ENCODE data around the gene TOP2B.

Gene TOP2B

GRCh38 chr3:25586553-25586952 is 78.2 kb downstream of the TOP2B start:
- no peak for DNase-seq (ENCODE audit: low read depth)
- TF ChIP-seq CTCF (IDR thresholded peaks at IDR 0.05; ENCODE audit: control insufficient read depth, extremely low read depth, insufficient read depth) = no peak
- H3K4me3 ChIP-seq (ENCODE audit: low read depth, low read length) = no peak overlapping the region

- DNase-seq (ENCODE audit: low read depth) = no peak
- H3K4me3 ChIP-seq (ENCODE audit: low read depth, low read length) = no peak overlapping the region
- no peak for TF ChIP-seq CTCF (IDR thresholded peaks at IDR 0.05; ENCODE audit: control insufficient read depth, extremely low read depth, insufficient read depth)
These were observed 78.6 kb downstream of the TOP2B start for GRCh38 chr3:25586167-25586505.

- no peak for DNase-seq (ENCODE audit: low read depth)
- H3K4me3 ChIP-seq (ENCODE audit: low read depth, low read length) = no peak overlapping the region
- TF ChIP-seq CTCF (IDR thresholded peaks at IDR 0.05; ENCODE audit: control insufficient read depth, extremely low read depth, insufficient read depth) = no peak
These were observed 79.1 kb downstream of the TOP2B start for GRCh38 chr3:25585361-25586166.

- DNase-seq (ENCODE audit: low read depth) = no peak
- H3K4me3 ChIP-seq (ENCODE audit: low read depth, low read length) = no peak overlapping the region
- TF ChIP-seq CTCF (IDR thresholded peaks at IDR 0.05; ENCODE audit: control insufficient read depth, extremely low read depth, insufficient read depth) = no peak
These were observed 80.5 kb downstream of the TOP2B start for GRCh38 chr3:25584011-25584789.

- no peak for TF ChIP-seq CTCF (IDR thresholded peaks at IDR 0.05; ENCODE audit: control insufficient read depth, extremely low read depth, insufficient read depth)
- DNase-seq (ENCODE audit: low read depth) = no peak
- no peak overlapping the region for H3K4me3 ChIP-seq (ENCODE audit: low read depth, low read length)
These were observed 81.4 kb downstream of the TOP2B start for GRCh38 chr3:25583343-25583742.

- no peak for TF ChIP-seq CTCF (IDR thresholded peaks at IDR 0.05; ENCODE audit: control insufficient read depth, extremely low read depth, insufficient read depth)
- H3K4me3 ChIP-seq (ENCODE audit: low read depth, low read length) = no peak overlapping the region
- no peak for DNase-seq (ENCODE audit: low read depth)
These were observed 82.5 kb downstream of the TOP2B start for GRCh38 chr3:25582242-25582641.
